Peyer's patch (tissue), 4 donors: ENCODE results near the gene PFN3. TPM values are rescaled to one million over a fixed set of nuclear protein-coding genes. Genes with fewer than 3 reads are reported as not detected.

ENCODE experiments used
- DNase-seq, 3 donors: peaks; one replicate each; pipeline ENCODE4 v3.0.0-alpha.2; 2017 to 2019
- H3K27ac ChIP-seq, 4 donors: fragments of 200-600 bp; sonication (generic); one replicate each; pipeline ENCODE4 v1.5.1; 2016 to 2019
- H3K27me3 ChIP-seq, 2 donors: fragments of 200-600 bp; sonication (generic); one replicate each; pipeline ENCODE4 v1.5.1; 2019
- H3K36me3 ChIP-seq, 3 donors: fragments of 200-600 bp; sonication (generic); one replicate each; pipeline ENCODE4 v1.5.1; 2016 to 2019
- H3K4me1 ChIP-seq, 4 donors: fragments of 200-600 bp; sonication (generic); one replicate each; pipeline ENCODE4 v1.5.1; 2016 to 2019
- H3K4me3 ChIP-seq, 4 donors: fragments of 200-600 bp; sonication (generic); 1 replicate in 3 of 4; 2 replicates in 1 of 4; pipeline ENCODE4 v1.5.1; 2016 to 2019; ENCODE audit warnings: mild to moderate bottlenecking in 1 of 4
- H3K9me3 ChIP-seq, 4 donors: fragments of 200-600 bp; sonication (generic); one replicate each; pipeline ENCODE4 v1.5.1; 2016 to 2019; ENCODE audit warnings: mild to moderate bottlenecking in 1 of 4
- CTCF ChIP-seq, 6 experiments: fragments of 450-650 bp in 4 of 6; fragments of 200-600 bp in 2 of 6; sonication (generic) in 1 of 6; IDR thresholded peaks; one replicate each; pipeline ENCODE4 v1.5.1; 2017 to 2019; ENCODE audit warnings: antibody characterized with exemption in 6 of 6, mild to moderate bottlenecking in 3 of 6, moderate library complexity in 1 of 6
- POLR2A ChIP-seq, 2 donors: fragments of 450-650 bp; IDR thresholded peaks; one replicate each; pipeline ENCODE4 v1.5.1; 2017; ENCODE audit warnings: antibody characterized with exemption in 2 of 2, mild to moderate bottlenecking in 2 of 2, moderate library complexity in 2 of 2
- total RNA-seq, 4 donors: library from RNA; depleted of rRNA; stranded (reverse); fragments of >200 nt; gene quantifications; one replicate each; pipeline ENCODE4 v1.1.0, GENCODE V29; 2016

PFN3 gene
- total RNA-seq, 4 donors from 2014 or later: not detected

GRCh38 chr5:177374211-177374610 is 26.2 kb downstream of the PFN3 start:
- no peak for DNase-seq
- peak overlapping the region in 2 of 4 donors; percentile 12 to 77 for H3K27ac ChIP-seq
- TF ChIP-seq CTCF (IDR thresholded peaks at IDR 0.05) (no peak), POLR2A (IDR thresholded peaks at IDR 0.05) (no peak)

GRCh38 chr5:177373806-177374205 is 26.7 kb downstream of the PFN3 start:
- Histone ChIP-seq H3K4me1 (peaks cover 3 to 21% (median 10%) of the 10 kb centered on the region in 4 donors), H3K27me3 (no peaks in the 10 kb centered on the region), H3K27ac (peak overlapping the region in 2 of 4 donors; percentile 12 to 77), H3K4me3 (no peak overlapping the region), H3K36me3 (no peaks in the 10 kb centered on the region), H3K9me3 (no peaks in the 10 kb centered on the region)
- no peak for TF ChIP-seq CTCF (IDR thresholded peaks at IDR 0.05)
- no peak for TF ChIP-seq POLR2A (IDR thresholded peaks at IDR 0.05)
- DNase-seq: no peak

More at GRCh38 chr5:177374211-177374610, 26.2 kb downstream of the PFN3 start:
- Histone ChIP-seq H3K9me3 (no peaks in the 10 kb centered on the region), H3K27me3 (no peaks in the 10 kb centered on the region), H3K4me3 (no peak overlapping the region), H3K4me1 (peaks cover 2 to 21% (median 10%) of the 10 kb centered on the region in 4 donors), H3K36me3 (no peaks in the 10 kb centered on the region)

- Histone ChIP-seq H3K36me3 (no peaks in the 10 kb centered on the region), H3K27me3 (no peaks in the 10 kb centered on the region), H3K4me3 (no peak overlapping the region), H3K4me1 (peaks cover 3 to 21% (median 11%) of the 10 kb centered on the region in 4 donors), H3K9me3 (no peaks in the 10 kb centered on the region), H3K27ac (peak overlapping the region in 3 of 4 donors; percentile 6 to 77 (median 35))
- DNase-seq: no peak
- TF ChIP-seq CTCF (IDR thresholded peaks at IDR 0.05) (no peak), POLR2A (IDR thresholded peaks at IDR 0.05) (no peak)
Observed at GRCh38 chr5:177372910-177373309, 27.6 kb downstream of the PFN3 start.

GRCh38 chr5:177372034-177372896 is 28.2 kb downstream of the PFN3 start:
- peaks cover 3 to 21% (median 14%) of the 10 kb centered on the region in 4 donors for H3K4me1 ChIP-seq
- DNase-seq: peak in 2 of 3 donors; percentile 57 to 69
- H3K4me3 ChIP-seq: no peak overlapping the region
- H3K9me3 ChIP-seq: no peaks in the 10 kb centered on the region
- no peaks in the 10 kb centered on the region for H3K36me3 ChIP-seq
- TF ChIP-seq CTCF (IDR thresholded peaks at IDR 0.05) (no peak), POLR2A (IDR thresholded peaks at IDR 0.05) (no peak)
- H3K27ac ChIP-seq: peak overlapping the region in 3 of 4 donors; percentile 29 to 79 (median 77)
- H3K27me3 ChIP-seq: no peaks in the 10 kb centered on the region

- no peak for DNase-seq
- Histone ChIP-seq H3K4me1 (peaks cover 3 to 21% (median 17%) of the 10 kb centered on the region in 4 donors), H3K4me3 (peak overlapping the region; percentile 26 to 61 (median 46))
Observed at GRCh38 chr5:177371120-177372033, 29.1 kb downstream of the PFN3 start.

More at GRCh38 chr5:177371120-177372033, 29.1 kb downstream of the PFN3 start:
- TF ChIP-seq CTCF (IDR thresholded peaks at IDR 0.05): no peak
- no peaks in the 10 kb centered on the region for H3K9me3 ChIP-seq
- no peaks in the 10 kb centered on the region for H3K36me3 ChIP-seq
- no peaks in the 10 kb centered on the region for H3K27me3 ChIP-seq
- peak overlapping the region; percentile 39 to 79 (median 66) for H3K27ac ChIP-seq
